OCI-LY7 (cell line): ENCODE results near the gene HCRTR1. TPM values are rescaled to one million over a fixed set of nuclear protein-coding genes. Genes with fewer than 3 reads are reported as not detected.

ENCODE experiments used
- BruUV-seq: library from RNA; stranded (reverse); fragments of 400-500 nt; replicated peaks from 2 replicates; lab custom pipeline; 2021; lab: Mats Ljungman, UMichigan
- CTCF ChIA-PET: fragments of 300-600 bp; sonication (Branson Sonifier 250); formaldehyde crosslinking; loops from one replicate; lab custom pipeline; 2022; ENCODE audit warnings: antibody characterized with exemption; ENCODE audit not compliant: unreplicated experiment; lab: Charles Lee
- POLR2A ChIA-PET: fragments of 300-600 bp; sonication (Branson Sonifier 250); formaldehyde crosslinking; loops from one replicate; lab custom pipeline; 2022; ENCODE audit warnings: antibody characterized with exemption; lab: Charles Lee
- DNase-seq: peaks from one replicate; pipeline ENCODE4 v3.0.0-alpha.2; 2015; ENCODE audit warnings: low spot score
- H2AFZ ChIP-seq: fragments of 200-600 bp; sonication (generic), shearing (Covaris generic); 2 replicates; pipeline ENCODE4 v1.6.1; 2014; ENCODE audit warnings: mild to moderate bottlenecking, antibody characterized with exemption, low read length, moderate library complexity
- H3K27ac ChIP-seq: fragments of 200-600 bp; sonication (generic); 2 replicates; pipeline ENCODE4 v1.5.1; 2014; ENCODE audit warnings: mixed run types, low read depth, mild to moderate bottlenecking, moderate library complexity, low read length, inconsistent platforms; ENCODE audit not compliant: poor library complexity, severe bottlenecking
- H3K36me3 ChIP-seq: fragments of 200-600 bp; sonication (generic); 2 replicates; pipeline ENCODE4 v1.6.1; 2014; ENCODE audit warnings: mild to moderate bottlenecking, antibody characterized with exemption, low read length, moderate library complexity, mixed read lengths; ENCODE audit not compliant: insufficient read depth
- H3K4me1 ChIP-seq: fragments of 200-600 bp; sonication (generic); 2 replicates; pipeline ENCODE4 v1.5.1; 2014; ENCODE audit warnings: mild to moderate bottlenecking, low read length; ENCODE audit not compliant: insufficient read depth, poor library complexity, severe bottlenecking
- H3K4me2 ChIP-seq: fragments of 200-600 bp; sonication (generic); 2 replicates; pipeline ENCODE4 v1.6.1; 2014; ENCODE audit warnings: mild to moderate bottlenecking, low read length
- H3K4me3 ChIP-seq: fragments of 200-600 bp; sonication (generic); 2 replicates; pipeline ENCODE4 v1.5.1; 2014; ENCODE audit warnings: mild to moderate bottlenecking, low read depth, low read length; ENCODE audit not compliant: poor library complexity, severe bottlenecking
- H3K79me2 ChIP-seq: fragments of 200-600 bp; sonication (generic); 2 replicates; pipeline ENCODE4 v1.6.1; 2016; ENCODE audit warnings: low read depth, mild to moderate bottlenecking, low read length, moderate library complexity, mixed read lengths; ENCODE audit not compliant: insufficient read depth
- H3K9me2 ChIP-seq: fragments of 200-600 bp; sonication (generic); 2 replicates; pipeline ENCODE4 v1.6.1; 2016; ENCODE audit warnings: mild to moderate bottlenecking, low read length, mixed read lengths; ENCODE audit not compliant: insufficient read depth
- H3K9me3 ChIP-seq: fragments of 200-600 bp; sonication (generic); 2 replicates; pipeline ENCODE4 v1.6.1; 2014; ENCODE audit warnings: mild to moderate bottlenecking, mixed run types, low read length, mixed read lengths
- H4K20me1 ChIP-seq: fragments of 200-600 bp; sonication (generic); 2 replicates; pipeline ENCODE4 v1.6.1; 2014; ENCODE audit warnings: mild to moderate bottlenecking, antibody characterized with exemption, low read length, moderate library complexity, mixed read lengths; ENCODE audit not compliant: insufficient read depth
- EZH2phosphoT487 ChIP-seq: fragments of 200-600 bp; sonication (generic); IDR thresholded peaks from 2 replicates; pipeline ENCODE4 v1.6.1; 2018; ENCODE audit warnings: low read depth, borderline replicate concordance, mild to moderate bottlenecking, mixed run types, antibody characterized with exemption, low read length, moderate library complexity, mixed read lengths
- intact Hi-C: fragments of 100-400 bp; cut with micrococcal nuclease; formaldehyde crosslinking; loops from one replicate; pipeline ENCODE4 v1.10.0; 2022; ENCODE audit not compliant: unreplicated experiment
- total RNA-seq, 2 experiments: library from RNA; depleted of rRNA in 1 of 2; stranded (reverse); fragments of >200 nt in 1 of 2; shearing (Covaris generic) in 1 of 2; gene quantifications; 2 replicates each; pipeline ENCODE4 v1.2.3, GENCODE V29; 2014 to 2022
- TF ChIP-seq, protein P1 (sequence below): fragments of 200-600 bp; sonication (generic); conservative IDR thresholded peaks from 2 replicates; pipeline ENCODE4 v1.5.1; 2014; ENCODE audit warnings: mild to moderate bottlenecking, antibody characterized with exemption, low read length, moderate library complexity, mixed read lengths

Gene HCRTR1
- total RNA-seq, 2 experiments from 2014 or later: not detected

DNA sequence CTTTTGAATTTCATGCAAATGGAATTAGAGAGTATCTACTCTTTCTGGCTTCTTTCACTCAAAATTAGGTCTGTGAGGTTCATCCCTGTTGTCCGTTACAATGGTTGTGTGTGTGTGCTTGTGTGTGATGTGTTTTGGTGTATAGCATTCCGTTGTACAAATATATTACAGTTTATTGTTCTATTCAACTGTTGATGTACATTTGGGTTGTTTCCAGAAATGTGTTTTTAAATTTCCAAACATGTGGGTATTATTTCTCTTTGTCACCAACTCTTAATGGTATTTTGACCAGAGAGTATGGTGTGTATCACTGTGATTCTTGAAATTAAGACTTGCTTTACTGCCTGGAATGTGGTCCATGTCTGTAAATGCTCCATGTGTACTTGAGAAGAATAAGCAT, 16.8 kb upstream of the HCRTR1 start:
- H3K9me2 ChIP-seq: no peaks in the 10 kb centered on the region
- H3K4me2 ChIP-seq: no peak overlapping the region
- H3K9me3 ChIP-seq: no peaks in the 10 kb centered on the region
- H3K4me1 ChIP-seq: peaks cover 1% of the 10 kb centered on the region
- no peak overlapping the region for H2AFZ ChIP-seq
- H4K20me1 ChIP-seq: no peaks in the 10 kb centered on the region
- ChIA-PET POLR2A (interaction anchor here (0.8 kb wide), 1 partner anchor 23 kb away, joined by 4 read pairs; no protein-coding TSS in a partner anchor), CTCF (no interaction called here)
- no TSS peak for BruUV-seq
- DNase-seq: no peak
- intact Hi-C loops: no loop called here
- TF ChIP-seq, protein P1, sequence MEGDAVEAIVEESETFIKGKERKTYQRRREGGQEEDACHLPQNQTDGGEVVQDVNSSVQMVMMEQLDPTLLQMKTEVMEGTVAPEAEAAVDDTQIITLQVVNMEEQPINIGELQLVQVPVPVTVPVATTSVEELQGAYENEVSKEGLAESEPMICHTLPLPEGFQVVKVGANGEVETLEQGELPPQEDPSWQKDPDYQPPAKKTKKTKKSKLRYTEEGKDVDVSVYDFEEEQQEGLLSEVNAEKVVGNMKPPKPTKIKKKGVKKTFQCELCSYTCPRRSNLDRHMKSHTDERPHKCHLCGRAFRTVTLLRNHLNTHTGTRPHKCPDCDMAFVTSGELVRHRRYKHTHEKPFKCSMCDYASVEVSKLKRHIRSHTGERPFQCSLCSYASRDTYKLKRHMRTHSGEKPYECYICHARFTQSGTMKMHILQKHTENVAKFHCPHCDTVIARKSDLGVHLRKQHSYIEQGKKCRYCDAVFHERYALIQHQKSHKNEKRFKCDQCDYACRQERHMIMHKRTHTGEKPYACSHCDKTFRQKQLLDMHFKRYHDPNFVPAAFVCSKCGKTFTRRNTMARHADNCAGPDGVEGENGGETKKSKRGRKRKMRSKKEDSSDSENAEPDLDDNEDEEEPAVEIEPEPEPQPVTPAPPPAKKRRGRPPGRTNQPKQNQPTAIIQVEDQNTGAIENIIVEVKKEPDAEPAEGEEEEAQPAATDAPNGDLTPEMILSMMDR: no peak
- TF ChIP-seq EZH2phosphoT487: no peak
- H3K27ac ChIP-seq: no peak overlapping the region
- no peak overlapping the region for H3K4me3 ChIP-seq
- no peaks in the 10 kb centered on the region for H3K36me3 ChIP-seq
- H3K79me2 ChIP-seq: no peaks in the 10 kb centered on the region

DNA sequence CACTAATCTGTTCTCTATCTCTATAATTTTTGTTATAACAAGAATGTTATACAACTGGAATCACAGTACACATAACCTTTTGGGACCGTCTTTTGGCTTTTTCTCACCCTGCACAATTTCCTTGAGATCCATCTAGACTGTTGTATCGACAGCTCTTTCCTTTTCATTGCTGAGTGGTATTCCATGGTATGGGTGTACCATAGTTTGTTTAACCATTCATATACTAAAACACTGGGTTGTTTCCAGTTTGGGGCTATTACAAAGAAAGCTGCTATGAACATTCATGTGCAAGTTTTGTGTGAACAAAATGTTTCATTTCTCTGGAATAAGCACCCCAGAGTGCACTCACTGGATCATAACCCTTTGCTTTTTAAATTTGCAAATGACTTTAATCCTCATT, 15.4 kb upstream of the HCRTR1 start:
- intact Hi-C loops: no loop called here
- DNase-seq: no peak
- no peaks in the 10 kb centered on the region for H3K9me2 ChIP-seq
- TF ChIP-seq, protein P1: no peak
- no peak for TF ChIP-seq EZH2phosphoT487
- no peaks in the 10 kb centered on the region for H4K20me1 ChIP-seq
- H3K4me1 ChIP-seq: peaks cover 10% of the 10 kb centered on the region
- H3K36me3 ChIP-seq: no peaks in the 10 kb centered on the region
- H3K27ac ChIP-seq: no peak overlapping the region
- H2AFZ ChIP-seq: no peak overlapping the region
- H3K4me2 ChIP-seq: no peak overlapping the region
- H3K9me3 ChIP-seq: no peaks in the 10 kb centered on the region
- no TSS peak for BruUV-seq
- CTCF ChIA-PET: no interaction called here
- no peak overlapping the region for H3K4me3 ChIP-seq
- H3K79me2 ChIP-seq: no peaks in the 10 kb centered on the region
- POLR2A ChIA-PET: interaction anchor here (0.7 kb wide), 1 partner anchor 40 kb away, joined by 3 read pairs; no protein-coding TSS in a partner anchor

DNA sequence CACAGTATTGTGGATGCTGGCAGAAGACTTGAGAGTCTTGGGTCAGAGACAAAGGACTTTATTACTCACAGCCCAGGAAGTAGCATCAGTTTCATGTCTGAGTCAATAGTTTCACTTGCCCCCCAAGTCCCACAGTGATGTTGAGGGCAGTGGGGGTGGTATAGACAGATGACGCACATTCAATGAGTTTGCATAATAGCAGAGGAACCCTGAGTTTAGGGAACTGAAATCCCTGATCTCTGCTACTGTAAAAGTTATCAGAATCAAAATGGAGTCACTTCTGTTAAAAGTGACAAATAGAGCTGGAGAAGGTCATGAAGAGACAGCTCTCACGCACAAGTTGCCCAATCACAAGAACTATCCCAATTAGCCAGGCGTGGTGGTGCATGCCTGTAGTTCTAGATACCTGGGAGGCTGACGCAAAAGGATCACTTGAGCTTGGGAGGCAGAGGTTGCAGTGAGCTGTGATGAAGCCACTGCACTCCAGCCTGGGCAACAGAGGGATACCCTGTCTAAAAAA, 11.5 kb upstream of the HCRTR1 start:
- ChIA-PET CTCF (interaction anchor here (1.4 kb wide), 1 partner anchor 13 kb away, joined by 3 read pairs; no protein-coding TSS in a partner anchor), POLR2A (interaction anchor here (0.7 kb wide), 1 partner anchor 226 kb away, joined by 3 read pairs; no protein-coding TSS in a partner anchor)
- intact Hi-C loops: no loop called here
- H3K36me3 ChIP-seq: no peaks in the 10 kb centered on the region
- TF ChIP-seq, protein P1: no peak
- TF ChIP-seq EZH2phosphoT487: no peak
- H3K4me1 ChIP-seq: peaks cover 10% of the 10 kb centered on the region
- H3K9me3 ChIP-seq: no peaks in the 10 kb centered on the region
- H2AFZ ChIP-seq: peak overlapping the region; percentile 52; the same call in 1 of the 2 replicates
- H3K4me3 ChIP-seq: no peak overlapping the region
- no peaks in the 10 kb centered on the region for H3K79me2 ChIP-seq
- H3K27ac ChIP-seq: no peak overlapping the region
- H3K4me2 ChIP-seq: peak overlapping the region; percentile 25
- H3K9me2 ChIP-seq: no peaks in the 10 kb centered on the region
- peak; percentile 55 for DNase-seq
- no TSS peak for BruUV-seq
- H4K20me1 ChIP-seq: no peaks in the 10 kb centered on the region
